Liver (tissue), 3 donors: ENCODE results near the gene PARVB.

Experiments
- EGR1 ChIP-seq, 2 donors: IDR thresholded peaks; 2 replicates each; pipeline ENCODE4 v1.6.1; 2016 to 2018; ENCODE audit warnings: antibody characterized with exemption in 2 of 2, low read depth in 2 of 2
- RAD21 ChIP-seq, 2 donors: IDR thresholded peaks; 2 replicates each; pipeline ENCODE4 v1.6.1; 2016; ENCODE audit warnings: antibody characterized with exemption in 2 of 2, mild to moderate bottlenecking in 2 of 2
- TF ChIP-seq, protein P1 (sequence below): fragments of 150-350 bp; IDR thresholded peaks from 2 replicates; pipeline ENCODE4 v1.5.1; 2017; ENCODE audit warnings: improper control_type of control experiment, low read depth, low read length; ENCODE audit not compliant: missing input control
- TF ChIP-seq, protein P2 (sequence below): IDR thresholded peaks from 2 replicates; pipeline ENCODE4 v1.6.1; 2016; ENCODE audit warnings: antibody characterized with exemption
- donor health status: healthy.
- donor health status: healthy.

DNA sequence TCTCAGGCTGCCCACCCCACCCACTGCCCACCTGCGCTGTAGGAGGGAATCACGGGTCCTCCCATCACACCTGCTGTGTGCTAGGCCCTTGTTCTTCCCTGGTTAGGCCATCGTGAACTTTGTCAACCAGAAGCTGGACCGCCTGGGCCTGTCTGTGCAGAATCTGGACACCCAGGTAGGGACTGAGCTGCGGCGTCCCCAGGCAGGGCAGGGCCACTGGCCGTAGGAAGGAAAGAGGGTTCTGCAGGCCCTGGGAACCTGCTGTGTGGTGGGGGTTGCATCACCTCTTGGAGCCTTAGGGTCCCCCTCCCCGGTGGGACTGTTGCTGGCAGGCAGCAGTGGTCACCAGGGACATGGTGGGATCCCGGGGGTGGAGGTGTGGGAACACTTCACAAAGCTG, 172.1 kb downstream of the PARVB start:
- TF ChIP-seq, protein P1, sequence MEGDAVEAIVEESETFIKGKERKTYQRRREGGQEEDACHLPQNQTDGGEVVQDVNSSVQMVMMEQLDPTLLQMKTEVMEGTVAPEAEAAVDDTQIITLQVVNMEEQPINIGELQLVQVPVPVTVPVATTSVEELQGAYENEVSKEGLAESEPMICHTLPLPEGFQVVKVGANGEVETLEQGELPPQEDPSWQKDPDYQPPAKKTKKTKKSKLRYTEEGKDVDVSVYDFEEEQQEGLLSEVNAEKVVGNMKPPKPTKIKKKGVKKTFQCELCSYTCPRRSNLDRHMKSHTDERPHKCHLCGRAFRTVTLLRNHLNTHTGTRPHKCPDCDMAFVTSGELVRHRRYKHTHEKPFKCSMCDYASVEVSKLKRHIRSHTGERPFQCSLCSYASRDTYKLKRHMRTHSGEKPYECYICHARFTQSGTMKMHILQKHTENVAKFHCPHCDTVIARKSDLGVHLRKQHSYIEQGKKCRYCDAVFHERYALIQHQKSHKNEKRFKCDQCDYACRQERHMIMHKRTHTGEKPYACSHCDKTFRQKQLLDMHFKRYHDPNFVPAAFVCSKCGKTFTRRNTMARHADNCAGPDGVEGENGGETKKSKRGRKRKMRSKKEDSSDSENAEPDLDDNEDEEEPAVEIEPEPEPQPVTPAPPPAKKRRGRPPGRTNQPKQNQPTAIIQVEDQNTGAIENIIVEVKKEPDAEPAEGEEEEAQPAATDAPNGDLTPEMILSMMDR: no peak
- TF ChIP-seq RAD21 (IDR thresholded peaks at IDR 0.05) (no peak), EGR1 (IDR thresholded peaks at IDR 0.05; ENCODE audit: low read depth in 2 of 2) (no peak)
- TF ChIP-seq, protein P2, sequence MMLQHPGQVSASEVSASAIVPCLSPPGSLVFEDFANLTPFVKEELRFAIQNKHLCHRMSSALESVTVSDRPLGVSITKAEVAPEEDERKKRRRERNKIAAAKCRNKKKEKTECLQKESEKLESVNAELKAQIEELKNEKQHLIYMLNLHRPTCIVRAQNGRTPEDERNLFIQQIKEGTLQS: no peak
